PFSK-1 (cell line): Measurements from ENCODE around the gene TM9SF1.

ENCODE experiments used
- REST ChIP-seq, 2 experiments: IDR thresholded peaks; 2 replicates each; pipeline versions ENCODE4 v1.6.1 to v1.8.0; 2011 to 2012; ENCODE audit warnings: low read depth in 2 of 2, low read length in 2 of 2, control low read depth in 1 of 2, inconsistent platforms in 1 of 2, mild to moderate bottlenecking in 1 of 2, moderate library complexity in 1 of 2; ENCODE audit not compliant: insufficient read depth in 1 of 2
- TAF1 ChIP-seq: IDR thresholded peaks from 2 replicates; pipeline ENCODE4 v1.6.1; 2012; ENCODE audit warnings: low read length, control low read depth, borderline replicate concordance; ENCODE audit not compliant: insufficient read depth

DNA sequence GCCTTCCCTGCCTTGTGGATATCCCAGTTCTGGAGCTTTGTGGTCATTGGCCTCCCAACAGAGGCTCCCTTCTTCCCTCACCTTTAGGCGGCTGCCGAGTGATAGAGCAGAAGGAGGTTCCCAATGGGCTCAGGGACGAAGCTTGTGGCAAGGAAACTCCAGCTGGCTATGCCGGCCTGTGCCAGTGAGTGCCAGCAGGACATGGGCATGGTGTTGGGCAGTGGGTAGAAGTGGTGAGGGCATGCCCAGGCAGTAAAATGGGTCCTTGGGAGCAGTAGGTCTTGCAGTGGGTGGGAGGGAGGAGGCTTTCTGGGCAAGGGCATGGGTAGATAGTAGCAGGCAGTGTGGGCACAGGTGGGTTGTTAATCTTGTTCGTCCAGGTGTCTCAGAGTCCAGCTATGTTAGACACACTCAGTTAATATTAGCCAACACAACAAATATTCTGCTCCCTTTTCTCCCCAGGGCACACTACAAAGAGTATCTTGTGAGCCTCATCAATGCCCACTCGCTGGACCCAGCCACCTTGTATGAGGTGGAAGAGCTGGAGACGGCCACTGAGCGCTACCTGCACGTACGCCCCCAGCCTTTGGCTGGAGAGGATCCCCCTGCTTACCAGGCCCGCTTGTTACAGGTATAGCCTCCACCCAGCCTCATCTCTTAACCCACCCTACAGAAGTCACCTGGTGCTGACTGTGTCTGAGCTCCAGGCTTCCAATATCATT is 35.3 kb downstream of the TM9SF1 start:
- no peak for TF ChIP-seq REST (IDR thresholded peaks at IDR 0.05; ENCODE audit: insufficient read depth in 1 of 2, low read depth in 2 of 2, low read length in 2 of 2)
- no peak for TF ChIP-seq TAF1
